Measurements from ENCODE around the gene ZNF888. TPM values are rescaled to one million over a fixed set of nuclear protein-coding genes. Genes with fewer than 3 reads are reported as not detected.
"Not testable (repeated sequence)": the region's sequence is repeated elsewhere in the genome, so short reads cannot be mapped to it uniquely, and the experiment has no call there.

The ZNF888 gene
- total and polyA plus RNA-seq, 8 donors: 5.7 to 17.2 (median 13.0) TPM

DNA sequence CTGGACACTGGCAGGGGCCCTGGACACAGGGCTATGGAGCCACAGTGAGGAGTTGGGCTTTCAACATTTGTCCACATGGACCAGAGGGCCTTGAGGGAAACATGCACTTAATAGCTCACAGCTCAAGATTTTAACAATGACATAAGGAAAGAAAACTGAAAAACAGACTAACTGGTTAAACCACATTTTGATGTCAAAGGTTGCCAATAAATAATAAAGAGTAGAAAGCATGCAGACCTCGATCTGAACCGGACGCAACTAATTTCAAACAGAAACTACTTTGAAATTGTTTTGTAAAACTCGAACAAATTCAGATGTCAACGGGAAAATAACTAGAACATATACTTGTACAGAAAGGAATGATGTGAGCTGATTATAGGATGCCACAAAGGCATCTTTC, 15.5 kb upstream of the ZNF888 start:
- ATAC-seq: no peak
- H3K4me1 ChIP-seq: peaks cover 5 to 46% of the 10 kb centered on the region in 2 donors
- peak overlapping the region in 1 of 2 donors; percentile 4 for H3K27ac ChIP-seq
- peak in 1 of 4 donors; percentile 57 for DNase-seq
- H3K27me3 ChIP-seq: no peaks in the 10 kb centered on the region
- H3K36me3 ChIP-seq: peaks cover 0 to 4% of the 10 kb centered on the region in 2 donors
- no peak overlapping the region for H3K4me3 ChIP-seq
- no peaks in the 10 kb centered on the region for H3K9me3 ChIP-seq
- TF ChIP-seq, protein P1, sequence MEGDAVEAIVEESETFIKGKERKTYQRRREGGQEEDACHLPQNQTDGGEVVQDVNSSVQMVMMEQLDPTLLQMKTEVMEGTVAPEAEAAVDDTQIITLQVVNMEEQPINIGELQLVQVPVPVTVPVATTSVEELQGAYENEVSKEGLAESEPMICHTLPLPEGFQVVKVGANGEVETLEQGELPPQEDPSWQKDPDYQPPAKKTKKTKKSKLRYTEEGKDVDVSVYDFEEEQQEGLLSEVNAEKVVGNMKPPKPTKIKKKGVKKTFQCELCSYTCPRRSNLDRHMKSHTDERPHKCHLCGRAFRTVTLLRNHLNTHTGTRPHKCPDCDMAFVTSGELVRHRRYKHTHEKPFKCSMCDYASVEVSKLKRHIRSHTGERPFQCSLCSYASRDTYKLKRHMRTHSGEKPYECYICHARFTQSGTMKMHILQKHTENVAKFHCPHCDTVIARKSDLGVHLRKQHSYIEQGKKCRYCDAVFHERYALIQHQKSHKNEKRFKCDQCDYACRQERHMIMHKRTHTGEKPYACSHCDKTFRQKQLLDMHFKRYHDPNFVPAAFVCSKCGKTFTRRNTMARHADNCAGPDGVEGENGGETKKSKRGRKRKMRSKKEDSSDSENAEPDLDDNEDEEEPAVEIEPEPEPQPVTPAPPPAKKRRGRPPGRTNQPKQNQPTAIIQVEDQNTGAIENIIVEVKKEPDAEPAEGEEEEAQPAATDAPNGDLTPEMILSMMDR (IDR thresholded peaks at IDR 0.05): no peak
- intact Hi-C loops (cut with DNase I): no loop called here

- no peak for ATAC-seq
- H3K9me3 ChIP-seq: no peaks in the 10 kb centered on the region
- no peak overlapping the region for H3K4me3 ChIP-seq
- peaks cover 5 to 39% of the 10 kb centered on the region in 2 donors for H3K4me1 ChIP-seq
- H3K36me3 ChIP-seq: peaks cover 0 to 4% of the 10 kb centered on the region in 2 donors
- no peaks in the 10 kb centered on the region for H3K27me3 ChIP-seq
- TF ChIP-seq, protein P1 (IDR thresholded peaks at IDR 0.05): no peak
- intact Hi-C loops (cut with DNase I): no loop called here
- no peak for DNase-seq
- H3K27ac ChIP-seq: peak overlapping the region; percentile 10 to 29
These were observed 13.7 kb upstream of the ZNF888 start for GRCh38 chr19:52936954-52937325.

- DNase-seq (peak in 1 of 4 donors; percentile 44), ATAC-seq (peak; percentile 83)
- Histone ChIP-seq H3K4me3 (no peak overlapping the region), H3K9me3 (no peaks in the 10 kb centered on the region), H3K36me3 (peaks cover 0 to 4% of the 10 kb centered on the region in 2 donors), H3K27me3 (no peaks in the 10 kb centered on the region), H3K27ac (peak overlapping the region; percentile 10 to 29), H3K4me1 (peaks cover 5 to 35% of the 10 kb centered on the region in 2 donors)
- TF ChIP-seq, protein P1 (IDR thresholded peaks at IDR 0.05): no peak
- intact Hi-C loops (cut with DNase I): no loop called here
These were observed 13.1 kb upstream of the ZNF888 start for GRCh38 chr19:52936151-52936953.

DNA sequence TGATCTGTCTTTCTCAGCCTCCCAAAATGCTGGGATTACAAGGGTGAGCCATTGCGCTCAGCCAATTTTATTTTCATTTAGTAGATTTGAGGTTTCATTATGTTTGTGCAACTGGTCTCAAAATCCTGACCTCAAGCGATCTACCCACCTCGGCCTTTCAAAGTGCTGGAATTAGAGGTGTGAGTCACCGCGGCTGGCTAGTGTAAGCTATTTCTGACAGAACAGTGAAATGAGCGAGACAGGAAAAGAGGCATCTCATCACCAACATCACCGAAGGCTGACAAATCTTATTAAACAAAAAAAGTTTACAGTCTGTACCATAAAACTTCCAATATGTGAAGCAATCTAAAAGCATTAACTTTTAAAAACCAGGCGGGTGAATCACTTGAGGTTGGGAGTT, 12.2 kb upstream of the ZNF888 start:
- H3K27ac ChIP-seq: no peak overlapping the region
- H3K4me1 ChIP-seq: peaks cover 5 to 26% of the 10 kb centered on the region in 2 donors
- ATAC-seq: peak; percentile 51
- no peaks in the 10 kb centered on the region for H3K9me3 ChIP-seq
- TF ChIP-seq, protein P1 (IDR thresholded peaks at IDR 0.05): no peak
- no peak overlapping the region for H3K4me3 ChIP-seq
- intact Hi-C loops (cut with DNase I): no loop called here
- peaks cover 0 to 4% of the 10 kb centered on the region in 2 donors for H3K36me3 ChIP-seq
- H3K27me3 ChIP-seq: no peaks in the 10 kb centered on the region
- no peak for DNase-seq

GRCh38 chr19:52924641-52925040, 1.4 kb upstream of the ZNF888 start:
- H3K36me3 ChIP-seq: peaks cover 0 to 20% of the 10 kb centered on the region in 2 donors
- peak overlapping the region in 1 of 2 donors; percentile 86 for H3K27ac ChIP-seq
- peaks cover 5 to 16% of the 10 kb centered on the region in 2 donors for H3K4me1 ChIP-seq
- H3K4me3 ChIP-seq; H3K27me3 ChIP-seq; H3K9me3 ChIP-seq; DNase-seq; ATAC-seq; intact Hi-C loops (cut with DNase I): not testable (repeated sequence)
